ENCODE results near the gene LPCAT2. TPM values are rescaled to one million over a fixed set of nuclear protein-coding genes. Genes with fewer than 3 reads are reported as not detected.

The LPCAT2 gene
- total RNA-seq, 1 experiment from 2014 or later, result 0.84 TPM

DNA sequence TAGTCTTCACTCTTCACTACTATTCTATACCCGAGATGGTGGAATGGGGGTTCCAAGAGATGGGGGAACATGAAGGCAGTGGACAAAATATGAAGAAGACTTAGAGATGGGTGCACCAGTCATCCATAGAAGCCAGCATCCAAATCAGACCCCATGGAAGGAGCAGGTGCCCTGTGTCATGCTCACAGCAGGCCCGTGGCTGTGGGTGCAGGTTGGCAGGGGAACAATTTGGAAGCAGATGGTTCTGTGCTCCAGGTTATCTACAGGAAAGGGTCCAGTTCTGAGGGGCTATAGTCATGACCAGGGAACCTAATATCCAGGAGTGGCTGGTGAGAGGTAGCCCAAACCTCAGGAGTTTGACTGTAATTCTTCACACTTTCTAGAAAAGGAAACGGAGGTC is 9.6 kb upstream of the LPCAT2 start:
- no peak for DNase-seq (ENCODE audit: low read depth)
- in situ Hi-C loops (cut with HindIII; ENCODE audit: low pct_unique_long_range_greater_than_20kb, low sequenced_read_pairs), result no loop called here

DNA sequence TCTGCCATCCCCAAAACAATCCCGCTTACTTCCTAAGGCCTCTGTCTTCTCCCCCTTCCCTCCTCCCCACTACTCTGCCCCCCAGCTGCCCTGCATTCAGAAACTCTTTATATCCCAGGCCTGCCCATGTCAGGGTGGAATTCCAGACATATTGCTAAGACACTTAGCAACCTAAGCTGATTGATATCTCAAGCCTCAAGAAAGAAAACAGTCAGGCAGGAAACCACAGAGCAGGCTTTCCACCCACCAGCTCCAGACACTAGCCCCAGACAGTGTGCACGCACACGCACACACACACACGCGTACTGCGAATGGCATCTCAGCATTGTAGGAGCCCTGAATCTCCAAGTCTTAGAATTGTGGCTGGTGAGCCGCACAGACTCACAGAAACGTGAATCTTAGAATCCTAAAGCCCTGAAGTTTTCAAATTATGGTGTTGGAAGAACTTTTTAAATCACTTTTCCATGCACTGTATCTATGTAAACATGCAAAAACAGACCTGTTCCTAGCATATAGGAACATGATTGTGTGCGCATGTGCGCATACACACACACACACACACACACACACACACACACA is 8.8 kb upstream of the LPCAT2 start:
- in situ Hi-C loops (cut with HindIII; ENCODE audit: low pct_unique_long_range_greater_than_20kb, low sequenced_read_pairs), result no loop called here
- DNase-seq (ENCODE audit: low read depth), result peak; percentile 74

DNA sequence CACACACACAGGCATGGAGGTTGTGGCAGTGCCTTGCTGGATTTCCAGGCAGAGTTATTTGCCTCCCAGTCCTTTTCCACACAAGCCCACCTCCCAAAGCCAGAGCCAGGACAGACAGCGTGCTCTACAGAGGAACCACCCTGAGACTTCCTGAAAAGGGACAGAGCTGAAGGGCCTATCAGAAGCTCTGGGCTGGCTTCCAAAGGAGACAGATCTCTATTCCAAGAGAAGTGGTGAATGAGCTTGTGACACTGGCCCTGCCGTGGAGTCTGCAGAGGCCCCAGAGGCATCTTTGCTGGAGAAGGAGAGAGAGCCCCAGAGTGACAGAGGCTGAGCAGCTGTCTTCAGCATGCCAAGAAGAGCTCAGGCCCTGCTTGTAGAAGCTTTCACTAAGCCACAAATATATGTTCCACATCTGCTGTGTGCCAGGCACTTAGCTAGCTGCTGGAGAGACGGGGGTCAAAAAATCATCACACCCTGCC is 8.3 kb upstream of the LPCAT2 start:
- DNase-seq (ENCODE audit: low read depth), result peak; percentile 24
- in situ Hi-C loops (cut with HindIII; ENCODE audit: low pct_unique_long_range_greater_than_20kb, low sequenced_read_pairs), result no loop called here

DNA sequence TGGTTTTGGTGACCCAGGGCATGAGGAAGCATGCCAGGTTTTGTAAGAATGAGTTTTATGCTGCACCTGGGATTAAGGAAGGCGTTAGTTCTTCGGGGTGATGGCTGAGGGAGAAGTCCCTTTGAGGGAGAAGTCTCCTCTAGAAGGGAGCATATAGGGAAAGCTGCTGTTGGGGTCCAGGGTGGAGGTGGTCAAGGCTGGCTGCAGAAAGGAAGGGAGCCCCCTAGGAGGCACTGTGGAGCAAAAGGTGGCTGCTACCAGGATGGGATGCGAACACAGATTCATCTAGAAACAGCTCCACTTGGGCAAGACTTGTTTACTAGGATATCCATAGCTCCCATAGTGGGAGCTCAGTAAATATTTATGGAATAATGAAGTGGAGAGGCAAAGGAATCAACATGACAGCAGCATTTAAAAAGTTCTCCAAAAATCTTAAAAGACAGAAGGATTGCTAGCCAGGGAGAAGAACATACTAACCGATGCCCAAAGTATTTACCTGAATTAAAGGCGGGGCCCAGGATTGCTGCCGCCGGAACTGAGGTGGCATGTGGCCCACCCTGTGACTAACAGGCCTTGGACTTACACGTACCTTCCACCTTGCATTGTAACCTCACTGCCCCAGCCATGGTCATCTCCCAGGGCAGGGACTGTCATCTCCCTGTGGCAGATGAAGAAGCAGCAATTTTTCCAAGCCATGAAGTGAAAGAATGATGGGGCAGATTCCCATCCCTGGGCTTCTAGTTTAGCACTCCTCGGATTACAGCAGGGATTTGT is 7.1 kb upstream of the LPCAT2 start:
- no peak for DNase-seq (ENCODE audit: low read depth)
- in situ Hi-C loops (cut with HindIII; ENCODE audit: low pct_unique_long_range_greater_than_20kb, low sequenced_read_pairs), result no loop called here

DNA sequence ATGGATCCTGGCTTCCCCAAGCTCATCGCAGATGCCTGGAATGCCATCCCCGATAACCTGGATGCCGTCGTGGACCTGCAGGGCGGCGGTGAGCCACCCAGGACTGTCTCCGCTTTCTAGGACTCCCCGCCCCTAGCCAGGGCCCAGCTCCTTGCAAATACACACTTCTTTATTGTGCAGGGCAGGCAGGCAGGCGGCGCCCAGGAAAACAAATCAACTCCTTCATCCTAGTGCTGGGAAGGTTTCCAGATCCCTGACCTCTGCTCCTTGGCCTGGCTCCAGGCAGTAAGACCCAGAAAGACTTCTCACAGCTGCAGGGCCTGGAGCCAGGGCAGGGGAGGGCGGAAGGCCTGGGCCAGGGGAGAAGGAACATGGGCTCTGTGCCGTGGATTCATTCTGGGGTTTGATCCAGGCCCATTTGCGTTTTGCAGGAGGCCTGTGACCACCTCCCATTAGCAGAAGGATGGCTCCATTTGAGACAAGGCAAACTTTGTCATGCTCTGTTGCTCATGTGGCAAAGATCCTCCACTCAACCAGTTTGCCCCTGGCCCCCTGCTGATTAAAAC is 6.0 kb upstream of the LPCAT2 start:
- peak; percentile 88 for DNase-seq (ENCODE audit: low read depth)

DNA sequence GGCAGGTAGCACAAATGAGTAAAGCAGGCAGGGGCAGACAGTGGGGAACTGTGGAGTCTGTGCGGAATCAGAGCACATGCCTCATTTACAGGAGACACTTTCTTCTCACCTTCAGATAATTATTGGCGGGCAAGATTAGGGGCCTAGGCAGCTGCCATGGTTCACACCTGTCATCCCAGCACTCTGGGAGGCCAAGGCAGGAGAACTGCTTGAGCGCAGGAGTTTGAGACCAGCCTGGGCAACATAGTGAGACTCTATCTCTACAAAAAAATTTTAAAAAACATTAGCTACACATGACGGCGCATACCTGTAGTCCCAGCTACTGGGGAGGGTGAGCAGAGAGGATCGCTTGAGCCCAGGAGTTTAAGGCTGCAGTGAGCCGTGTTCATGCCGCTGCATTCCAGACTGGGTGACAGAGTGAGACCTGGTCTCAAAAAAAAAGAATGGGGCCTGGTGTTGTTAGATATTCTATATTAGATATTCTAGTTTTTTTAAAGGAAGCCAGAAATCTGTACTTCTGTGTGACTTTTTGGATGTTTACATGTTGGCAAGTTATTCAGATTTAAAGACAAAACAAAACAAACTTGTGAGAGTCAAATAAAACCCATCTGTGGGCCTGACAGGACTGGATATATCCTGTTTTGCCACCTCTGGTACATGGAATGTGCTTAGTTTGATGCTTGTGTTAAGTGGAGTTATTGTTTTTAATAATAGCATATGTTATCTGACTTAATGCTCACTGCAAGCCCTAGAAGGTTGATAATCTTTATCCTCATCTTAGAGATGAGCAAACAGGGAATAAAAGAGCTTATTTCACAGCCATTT is 4.9 kb upstream of the LPCAT2 start:
- in situ Hi-C loops (cut with HindIII; ENCODE audit: low pct_unique_long_range_greater_than_20kb, low sequenced_read_pairs), result no loop called here
- no peak for DNase-seq (ENCODE audit: low read depth)

More for the DNA sequence above, 6.0 kb upstream of the LPCAT2 start:
- in situ Hi-C loops (cut with HindIII; ENCODE audit: low pct_unique_long_range_greater_than_20kb, low sequenced_read_pairs), result no loop called here

DNA sequence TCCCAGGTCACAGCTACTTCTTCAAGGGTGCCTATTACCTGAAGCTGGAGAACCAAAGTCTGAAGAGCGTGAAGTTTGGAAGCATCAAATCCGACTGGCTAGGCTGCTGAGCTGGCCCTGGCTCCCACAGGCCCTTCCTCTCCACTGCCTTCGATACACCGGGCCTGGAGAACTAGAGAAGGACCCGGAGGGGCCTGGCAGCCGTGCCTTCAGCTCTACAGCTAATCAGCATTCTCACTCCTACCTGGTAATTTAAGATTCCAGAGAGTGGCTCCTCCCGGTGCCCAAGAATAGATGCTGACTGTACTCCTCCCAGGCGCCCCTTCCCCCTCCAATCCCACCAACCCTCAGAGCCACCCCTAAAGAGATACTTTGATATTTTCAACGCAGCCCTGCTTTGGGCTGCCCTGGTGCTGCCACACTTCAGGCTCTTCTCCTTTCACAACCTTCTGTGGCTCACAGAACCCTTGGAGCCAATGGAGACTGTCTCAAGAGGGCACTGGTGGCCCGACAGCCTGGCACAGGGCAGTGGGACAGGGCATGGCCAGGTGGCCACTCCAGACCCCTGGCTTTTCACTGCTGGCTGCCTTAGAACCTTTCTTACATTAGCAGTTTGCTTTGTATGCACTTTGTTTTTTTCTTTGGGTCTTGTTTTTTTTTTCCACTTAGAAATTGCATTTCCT is 3.4 kb upstream of the LPCAT2 start:
- no peak for DNase-seq (ENCODE audit: low read depth)
- in situ Hi-C loops (cut with HindIII; ENCODE audit: low pct_unique_long_range_greater_than_20kb, low sequenced_read_pairs), result no loop called here

DNA sequence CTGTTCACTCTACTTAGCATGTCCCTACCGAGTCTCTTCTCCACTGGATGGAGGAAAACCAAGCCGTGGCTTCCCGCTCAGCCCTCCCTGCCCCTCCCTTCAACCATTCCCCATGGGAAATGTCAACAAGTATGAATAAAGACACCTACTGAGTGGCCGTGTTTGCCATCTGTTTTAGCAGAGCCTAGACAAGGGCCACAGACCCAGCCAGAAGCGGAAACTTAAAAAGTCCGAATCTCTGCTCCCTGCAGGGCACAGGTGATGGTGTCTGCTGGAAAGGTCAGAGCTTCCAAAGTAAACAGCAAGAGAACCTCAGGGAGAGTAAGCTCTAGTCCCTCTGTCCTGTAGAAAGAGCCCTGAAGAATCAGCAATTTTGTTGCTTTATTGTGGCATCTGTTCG is 2.8 kb upstream of the LPCAT2 start:
- DNase-seq (ENCODE audit: low read depth), result no peak
- in situ Hi-C loops (cut with HindIII; ENCODE audit: low pct_unique_long_range_greater_than_20kb, low sequenced_read_pairs), result no loop called here

DNA sequence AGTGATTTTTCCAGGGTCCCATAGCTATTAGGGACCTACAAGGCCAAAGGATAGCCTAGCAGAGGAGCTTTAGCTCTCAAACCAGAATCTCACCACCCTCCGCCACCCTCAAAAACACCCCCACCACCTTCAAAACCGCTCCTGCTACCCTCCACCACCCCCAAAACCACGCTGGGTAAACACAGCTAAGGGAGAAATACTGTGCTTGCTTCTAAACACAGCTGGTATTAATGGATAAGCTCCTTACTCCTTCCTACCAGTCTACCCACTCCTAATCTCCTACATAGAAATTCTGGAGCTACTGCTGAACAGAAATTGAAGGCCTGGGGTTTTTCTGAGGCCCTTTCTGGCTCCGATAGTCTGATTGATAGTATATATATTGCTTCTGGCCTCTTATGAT is 2.2 kb upstream of the LPCAT2 start:
- in situ Hi-C loops (cut with HindIII; ENCODE audit: low pct_unique_long_range_greater_than_20kb, low sequenced_read_pairs), result no loop called here
- DNase-seq (ENCODE audit: low read depth), result no peak

DNA sequence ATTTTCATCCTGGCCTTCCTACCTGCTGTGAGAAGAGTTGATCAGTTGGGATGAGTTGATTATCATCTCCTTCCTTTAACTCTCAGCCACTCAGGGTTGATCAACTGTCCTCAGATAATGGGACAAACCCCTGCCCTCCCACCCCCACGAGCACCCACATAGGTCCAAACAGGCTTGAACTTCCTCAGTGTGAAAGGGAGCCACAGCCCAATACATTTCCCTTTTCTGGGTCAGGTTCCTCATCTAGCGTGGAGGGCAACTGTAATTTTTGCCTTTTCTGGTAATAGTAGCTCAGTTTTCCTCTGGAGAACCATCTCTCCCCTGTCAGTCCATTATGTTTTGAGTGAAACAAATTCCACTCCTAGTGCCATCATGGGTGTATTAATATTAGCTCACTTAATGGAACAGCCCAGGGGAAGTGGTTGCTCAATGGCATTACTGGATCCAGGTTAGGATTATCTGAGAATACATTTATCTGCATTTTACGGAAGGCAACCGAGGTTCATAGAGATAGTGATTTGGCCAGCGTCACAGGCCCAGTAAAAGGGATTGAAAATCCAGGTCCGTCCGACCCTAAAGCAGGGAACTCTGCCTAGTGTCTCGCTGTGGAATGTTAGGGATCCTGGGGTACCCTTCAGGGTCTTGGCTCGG is 476 bp upstream of the LPCAT2 start:
- in situ Hi-C loops (cut with HindIII; ENCODE audit: low pct_unique_long_range_greater_than_20kb, low sequenced_read_pairs), result no loop called here
- no peak for DNase-seq (ENCODE audit: low read depth)

DNA sequence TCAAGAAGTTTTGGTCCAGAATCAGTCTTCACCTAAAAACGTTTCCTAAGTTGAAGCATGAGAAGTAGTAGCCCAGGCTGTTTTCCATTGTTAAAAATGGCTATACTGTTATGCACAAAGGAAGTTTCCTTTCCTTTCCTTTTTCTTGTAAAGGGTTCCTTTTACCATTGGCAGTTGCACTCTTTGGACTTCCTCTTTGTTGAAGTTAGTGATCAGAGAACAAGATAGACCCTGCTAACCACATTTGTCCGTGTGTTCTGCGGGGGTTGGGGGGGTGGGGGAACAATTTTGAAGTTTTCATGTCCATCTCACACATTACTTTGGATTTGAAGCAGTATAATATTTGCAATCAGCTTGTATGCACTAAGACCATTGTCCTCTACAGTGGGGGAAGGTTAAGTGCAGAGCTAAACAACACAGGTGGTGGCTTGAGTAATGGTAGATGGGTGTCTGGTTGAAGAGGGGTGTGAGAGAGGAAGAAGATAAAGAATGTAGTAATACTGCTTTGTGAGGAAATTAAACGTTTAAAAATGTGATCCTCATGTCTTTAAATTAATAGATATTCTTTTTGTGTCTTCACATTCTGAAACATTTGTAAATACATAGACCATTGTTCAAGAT is 1.4 kb downstream of the LPCAT2 start:
- no peak for DNase-seq (ENCODE audit: low read depth)
- in situ Hi-C loops (cut with HindIII; ENCODE audit: low pct_unique_long_range_greater_than_20kb, low sequenced_read_pairs), result no loop called here

DNA sequence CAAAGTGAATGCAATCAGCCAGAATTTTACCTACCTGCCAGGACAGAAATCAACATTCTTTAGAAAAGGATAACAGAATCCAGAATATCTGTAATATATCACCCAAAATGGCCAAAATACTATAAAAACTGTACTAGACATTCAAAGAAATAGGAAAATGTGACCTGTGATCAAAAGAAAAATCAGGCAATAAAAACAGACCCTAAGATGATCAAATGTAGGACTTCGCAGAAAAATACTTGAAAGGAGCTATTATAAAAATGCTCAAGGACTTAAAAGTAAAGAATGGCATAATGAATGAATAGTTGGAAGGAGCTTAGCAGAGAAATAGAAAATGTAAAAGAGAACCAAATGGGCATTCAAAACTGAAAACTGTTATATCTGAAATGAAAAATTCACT is 4.1 kb downstream of the LPCAT2 start:
- DNase-seq (ENCODE audit: low read depth), result no peak
- in situ Hi-C loops (cut with HindIII; ENCODE audit: low pct_unique_long_range_greater_than_20kb, low sequenced_read_pairs), result no loop called here

DNA sequence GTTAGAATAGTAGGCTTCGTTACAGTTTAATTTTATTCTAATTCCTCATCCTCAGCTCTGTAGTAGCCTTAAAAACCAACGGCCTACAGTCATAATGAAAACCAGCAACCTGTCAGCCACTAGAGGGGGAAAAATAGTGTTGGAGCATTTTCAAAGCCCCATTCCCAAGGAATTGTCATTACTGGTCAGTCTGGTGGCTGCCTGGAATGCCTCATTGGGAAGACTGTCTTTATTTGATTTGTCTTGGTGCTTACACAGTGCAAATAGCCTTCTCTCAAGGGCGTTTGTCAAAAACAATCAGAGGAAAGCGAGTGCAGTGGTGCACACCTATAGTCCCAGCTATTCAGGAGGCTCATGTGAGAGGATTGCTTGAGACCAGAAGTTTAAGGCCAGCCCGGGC is 4.7 kb downstream of the LPCAT2 start:
- in situ Hi-C loops (cut with HindIII; ENCODE audit: low pct_unique_long_range_greater_than_20kb, low sequenced_read_pairs), result no loop called here
- no peak for DNase-seq (ENCODE audit: low read depth)

DNA sequence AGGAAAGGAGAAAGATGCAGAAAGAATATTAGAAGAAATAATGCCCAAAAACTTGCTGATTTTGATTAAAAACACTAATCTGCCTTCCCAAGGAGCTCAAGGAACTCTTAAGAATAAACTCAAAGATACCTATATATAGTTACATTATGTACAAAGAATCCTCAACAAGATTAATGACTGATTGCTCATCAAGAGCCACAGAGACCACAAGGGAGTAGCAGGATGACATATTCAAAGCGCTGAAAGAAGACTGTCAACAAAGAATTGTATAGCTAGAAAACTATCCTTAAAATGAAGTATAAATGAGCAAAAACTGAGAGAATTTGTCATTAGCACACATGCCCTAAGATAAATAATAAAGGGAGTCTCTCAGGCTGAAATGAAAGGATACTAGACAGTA is 6.2 kb downstream of the LPCAT2 start:
- DNase-seq (ENCODE audit: low read depth), result no peak
- in situ Hi-C loops (cut with HindIII; ENCODE audit: low pct_unique_long_range_greater_than_20kb, low sequenced_read_pairs), result no loop called here

DNA sequence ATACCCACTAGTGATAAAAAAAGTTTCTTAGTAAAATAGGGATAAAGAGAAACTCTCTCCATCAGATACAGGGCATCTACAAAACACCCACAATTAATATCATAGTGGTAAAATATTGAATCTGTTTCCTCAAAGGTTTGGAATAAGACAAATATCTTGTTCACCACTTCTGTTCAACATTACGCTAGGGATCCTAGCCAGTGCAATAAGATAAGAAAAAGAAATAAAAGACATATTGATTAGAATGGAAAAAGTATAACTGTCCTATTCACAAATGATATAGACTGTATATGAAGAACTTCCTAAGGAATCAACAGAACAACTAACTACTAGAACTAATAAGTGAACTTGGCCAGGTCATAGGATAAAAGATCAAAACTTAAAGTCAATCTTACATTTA is 12.9 kb downstream of the LPCAT2 start:
- in situ Hi-C loops (cut with HindIII; ENCODE audit: low pct_unique_long_range_greater_than_20kb, low sequenced_read_pairs), result no loop called here
- no peak for DNase-seq (ENCODE audit: low read depth)

DNA sequence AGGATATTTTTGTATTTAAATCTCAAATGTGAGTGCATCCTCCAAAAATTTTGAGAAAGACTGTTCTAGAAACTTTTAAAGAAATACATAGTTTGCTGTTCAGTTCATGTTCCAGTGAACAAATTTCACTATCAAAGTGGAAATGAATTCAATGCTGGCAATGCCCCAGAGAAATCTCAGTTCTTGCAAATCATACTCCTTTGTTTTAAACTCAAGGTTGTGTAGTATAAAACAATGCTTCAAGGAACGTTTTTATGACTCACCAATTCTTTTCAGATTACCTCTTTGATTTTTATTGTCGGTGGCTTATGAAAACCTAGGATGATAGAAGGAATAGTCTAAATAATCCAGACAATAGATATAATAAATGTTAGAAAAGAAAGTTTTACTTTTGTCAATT is 17.6 kb downstream of the LPCAT2 start:
- DNase-seq (ENCODE audit: low read depth), result no peak

DNA sequence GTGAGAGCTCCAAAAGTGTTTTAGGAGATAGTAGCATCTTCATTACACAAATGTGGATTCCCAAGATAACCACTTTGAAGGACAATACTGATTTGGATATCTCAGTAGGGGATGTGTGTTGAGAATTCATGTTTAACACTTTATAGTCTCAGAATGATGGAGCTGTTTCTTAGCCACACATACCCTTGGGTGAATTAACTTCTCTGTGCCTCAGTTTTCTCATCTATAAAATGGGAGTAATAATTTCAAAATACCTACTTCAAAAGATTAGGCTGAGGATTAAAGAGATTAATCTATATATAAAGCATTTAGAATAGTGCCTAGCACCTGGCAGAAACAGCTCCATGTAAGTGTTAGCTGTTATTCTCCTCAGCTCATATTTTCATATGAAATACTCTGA is 19.0 kb downstream of the LPCAT2 start:
- in situ Hi-C loops (cut with HindIII; ENCODE audit: low pct_unique_long_range_greater_than_20kb, low sequenced_read_pairs), result no loop called here
- DNase-seq (ENCODE audit: low read depth), result no peak

More for the DNA sequence above, 17.6 kb downstream of the LPCAT2 start:
- in situ Hi-C loops (cut with HindIII; ENCODE audit: low pct_unique_long_range_greater_than_20kb, low sequenced_read_pairs), result no loop called here

DNA sequence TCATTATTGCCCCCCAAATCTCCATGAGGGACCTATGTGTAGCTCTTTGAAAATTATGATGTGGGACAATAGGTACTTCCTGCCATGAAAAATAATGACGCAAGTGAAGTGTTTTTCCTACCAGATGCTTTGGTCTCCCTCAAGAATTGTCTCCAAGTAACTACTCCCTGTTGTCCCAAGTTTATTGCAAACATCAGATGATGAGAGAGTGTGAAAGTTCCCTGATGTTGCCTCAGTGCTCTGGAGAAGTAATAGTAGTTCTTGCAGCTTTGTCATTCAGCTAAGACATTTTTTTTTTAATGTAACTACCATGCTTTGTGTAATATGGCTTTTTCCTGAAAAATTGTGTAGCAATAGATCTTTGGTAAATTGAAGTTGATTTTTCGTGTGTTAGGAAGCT is 20.1 kb downstream of the LPCAT2 start:
- in situ Hi-C loops (cut with HindIII; ENCODE audit: low pct_unique_long_range_greater_than_20kb, low sequenced_read_pairs), result no loop called here
- DNase-seq (ENCODE audit: low read depth), result no peak
